Ovary (tissue), 9 donors: ENCODE results near the gene AP2S1. TPM values are rescaled to one million over a fixed set of nuclear protein-coding genes. Genes with fewer than 3 reads are reported as not detected.

Experiments used
- DNase-seq, 5 donors: peaks; one replicate each; pipeline ENCODE4 v3.0.0-alpha.2; 2019 to 2020
- H3K27ac ChIP-seq, 2 donors: fragments of 200-600 bp; one replicate each; pipeline versions ENCODE4 v1.5.1 to v1.8.0; 2019 to 2022
- H3K27me3 ChIP-seq: fragments of 200-600 bp; one replicate; pipeline ENCODE4 v1.8.0; 2022
- H3K36me3 ChIP-seq: fragments of 200-600 bp; sonication (generic); one replicate; pipeline ENCODE4 v1.5.1; 2019
- H3K4me1 ChIP-seq: one replicate; pipeline ENCODE4 v1.8.1; 2013; ENCODE audit warnings: mild to moderate bottlenecking, moderate library complexity; ENCODE audit not compliant: insufficient read depth
- H3K4me3 ChIP-seq: fragments of 200-600 bp; sonication (generic); one replicate; pipeline ENCODE4 v1.5.1; 2017
- H3K9me3 ChIP-seq, 2 donors: fragments of 200-600 bp in 1 of 2; sonication (generic) in 1 of 2; one replicate each; pipeline versions ENCODE4 v1.5.1 to v1.8.1; 2013 to 2019; ENCODE audit warnings: mild to moderate bottlenecking in 1 of 2, moderate library complexity in 1 of 2
- EP300 ChIP-seq: sonication (generic); formaldehyde crosslinking; IDR thresholded peaks from one replicate; pipeline ENCODE4 v1.6.1; 2017; ENCODE audit warnings: antibody characterized with exemption
- POLR2A ChIP-seq: fragments of 450-650 bp; IDR thresholded peaks from one replicate; pipeline ENCODE4 v1.6.1; 2017; ENCODE audit warnings: antibody characterized with exemption, mild to moderate bottlenecking, moderate library complexity
- WGBS, 3 donors: extraction: QIAGEN DNeasy Blood & Tissue Kit in 1 of 3; methylation state at CpG; one replicate each; pipeline versions ENCODE4 v1.1.5 to v1.1.7; 2013 to 2017; 5-methylcytosine and 5-hydroxymethylcytosine counted together
- intact Hi-C, 4 donors: fragments of 100-400 bp; cut with DNase I; formaldehyde crosslinking; loops; one replicate each; pipeline versions ENCODE4 v1.11.0 to v1.15.1; 2022 to 2023
- polyA plus RNA-seq, 2 donors: library from polyadenylated mRNA; stranded (reverse); fragments of 200-250 nt in 1 of 2; fragments of 350-450 nt in 1 of 2; fragmentation: Illumina TruSeq in 1 of 2; extraction: RNeasy Lipid Tissue Mini Kit (QIAGEN cat#74804) in 1 of 2; gene quantifications; one replicate each; pipeline ENCODE4 v1.2.3, GENCODE V29; 2013 to 2014
- total RNA-seq, 7 donors: library from RNA; depleted of rRNA in 2 of 7; stranded (reverse); fragments of >200 nt in 2 of 7; fragmentation: NEBNext Ultra II Directional in 3 of 7; extraction: Animal tissue kit (Norgen Biotek cat#: 25700) in 3 of 7; gene quantifications; one replicate each; pipeline versions ENCODE4 v1.1.0 to v1.2.4, GENCODE V29; 2016 to 2023
- TF ChIP-seq, protein P1 (sequence below), 3 donors: fragments of 450-650 bp in 2 of 3; fragments of 200-600 bp in 1 of 3; IDR thresholded peaks; one replicate each; pipeline versions ENCODE4 v1.5.1 to v1.8.0; 2016 to 2022; ENCODE audit warnings: antibody characterized with exemption in 3 of 3, mild to moderate bottlenecking in 1 of 3
- donor health status: DM: no; HTN: no; CAD: no; lungs with moderate emphysema.
- donor health status: DM: no; HTN: no; CAD: no.
- donor health status: Bipolar disorder and iron deficiency.
- donor health status: DM: yes; HTN: yes; CAD: no.
- donor health status: DM: no; HTN: no; CAD: no.
- donor health status: DM: yes; HTN: yes; CAD: no.

AP2S1 gene
- total and polyA plus RNA-seq, 9 donors: 39.9 to 86.3 (median 57.0) TPM

DNA sequence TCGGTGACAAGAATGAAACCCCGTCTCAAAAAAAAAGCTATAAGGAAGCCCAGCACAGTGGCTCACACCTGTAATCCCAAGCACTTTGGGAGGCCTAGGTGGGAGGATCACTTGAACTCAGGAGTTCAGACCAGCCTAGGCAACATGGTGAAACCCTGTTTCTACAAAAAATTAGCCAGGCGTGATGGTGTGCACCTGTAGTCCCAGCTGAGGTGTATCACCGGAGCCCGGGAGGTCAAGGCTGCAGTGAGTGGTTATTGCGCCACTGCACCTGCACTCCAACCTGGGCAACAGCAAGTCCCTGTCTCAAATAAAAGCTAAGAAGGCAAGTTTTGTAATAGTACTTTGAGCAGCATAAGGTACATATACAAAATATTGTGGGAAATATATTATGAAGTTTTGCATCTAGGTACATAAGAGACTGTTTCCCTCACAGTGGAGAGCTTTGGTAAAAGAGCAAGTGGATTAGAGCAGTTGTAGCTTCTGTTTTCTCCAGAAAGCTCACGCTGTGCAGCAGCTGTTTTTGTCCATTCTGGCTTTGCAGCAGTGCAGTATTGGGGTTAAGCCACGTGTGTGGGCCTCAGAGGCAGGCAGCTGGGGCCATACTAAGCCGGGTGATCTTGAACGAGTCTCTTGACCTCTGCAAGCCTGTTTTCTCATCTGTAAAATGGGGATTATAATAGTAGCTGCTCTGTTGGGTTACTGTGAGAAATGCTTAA, 45.6 kb upstream of the AP2S1 start:
- Histone ChIP-seq H3K4me3 (no peak overlapping the region), H3K9me3 (no peaks in the 10 kb centered on the region)
- intact Hi-C loops: no loop called here

DNA sequence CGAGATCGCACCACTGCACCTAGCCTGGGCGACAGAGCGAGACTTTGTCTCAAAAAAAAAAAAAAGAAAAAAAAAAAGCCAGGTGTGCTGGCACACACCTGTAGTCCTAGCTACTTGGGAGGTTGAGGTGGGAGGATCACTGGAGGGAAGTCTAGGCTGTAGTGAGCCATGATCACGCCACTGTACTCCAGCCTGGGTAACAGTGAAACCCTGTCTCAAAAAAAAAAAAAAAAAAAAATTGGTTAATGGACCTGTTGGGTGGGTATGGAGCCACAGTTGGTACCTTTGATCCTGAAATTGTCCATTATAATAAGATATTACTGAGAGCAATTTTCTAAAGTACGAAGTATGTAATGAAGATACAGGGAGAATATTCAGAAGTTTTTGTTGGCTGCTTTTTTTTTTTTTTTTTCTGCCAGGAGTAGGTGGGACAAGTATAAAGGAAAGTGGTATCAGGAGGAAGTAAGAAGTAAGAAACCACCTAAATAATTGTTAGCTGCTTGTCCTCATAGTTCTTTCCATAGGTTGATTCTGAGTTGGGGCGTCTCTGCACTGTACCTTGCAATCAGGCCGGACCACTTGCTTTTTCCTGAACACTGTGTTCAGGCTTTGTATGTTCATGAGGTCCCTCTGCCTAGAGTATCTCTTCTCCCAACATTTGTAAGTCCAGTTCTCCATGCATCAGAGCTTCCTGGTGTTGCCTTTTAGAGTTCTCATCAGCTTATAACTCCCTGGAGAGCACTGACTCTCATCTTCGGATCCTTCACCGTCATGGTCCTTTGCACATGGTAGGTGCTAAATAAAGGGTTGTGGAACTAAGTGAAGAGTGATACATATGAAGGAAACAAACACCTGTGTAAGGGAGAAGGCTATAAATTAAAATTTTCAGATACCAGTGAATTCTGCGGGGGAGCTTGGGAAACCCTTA, 41.9 kb upstream of the AP2S1 start:
- Histone ChIP-seq H3K27me3 (no peaks in the 10 kb centered on the region), H3K4me1 (peaks cover 5% of the 10 kb centered on the region), H3K27ac (no peak overlapping the region), H3K36me3 (no peaks in the 10 kb centered on the region), H3K4me3 (no peak overlapping the region), H3K9me3 (no peaks in the 10 kb centered on the region)
- WGBS, 3 donors: 87 to 97% (median 96%) methylated on average over 11 of the region's 11 CpGs
- no peak for DNase-seq
- intact Hi-C loops: no loop called here
- TF ChIP-seq EP300 (no peak), POLR2A (no peak)
- TF ChIP-seq, protein P1, sequence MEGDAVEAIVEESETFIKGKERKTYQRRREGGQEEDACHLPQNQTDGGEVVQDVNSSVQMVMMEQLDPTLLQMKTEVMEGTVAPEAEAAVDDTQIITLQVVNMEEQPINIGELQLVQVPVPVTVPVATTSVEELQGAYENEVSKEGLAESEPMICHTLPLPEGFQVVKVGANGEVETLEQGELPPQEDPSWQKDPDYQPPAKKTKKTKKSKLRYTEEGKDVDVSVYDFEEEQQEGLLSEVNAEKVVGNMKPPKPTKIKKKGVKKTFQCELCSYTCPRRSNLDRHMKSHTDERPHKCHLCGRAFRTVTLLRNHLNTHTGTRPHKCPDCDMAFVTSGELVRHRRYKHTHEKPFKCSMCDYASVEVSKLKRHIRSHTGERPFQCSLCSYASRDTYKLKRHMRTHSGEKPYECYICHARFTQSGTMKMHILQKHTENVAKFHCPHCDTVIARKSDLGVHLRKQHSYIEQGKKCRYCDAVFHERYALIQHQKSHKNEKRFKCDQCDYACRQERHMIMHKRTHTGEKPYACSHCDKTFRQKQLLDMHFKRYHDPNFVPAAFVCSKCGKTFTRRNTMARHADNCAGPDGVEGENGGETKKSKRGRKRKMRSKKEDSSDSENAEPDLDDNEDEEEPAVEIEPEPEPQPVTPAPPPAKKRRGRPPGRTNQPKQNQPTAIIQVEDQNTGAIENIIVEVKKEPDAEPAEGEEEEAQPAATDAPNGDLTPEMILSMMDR (IDR thresholded peaks at IDR 0.05): no peak

More for the DNA sequence above, 45.6 kb upstream of the AP2S1 start:
- no peaks in the 10 kb centered on the region for H3K36me3 ChIP-seq
- DNase-seq: no peak
- TF ChIP-seq, protein P1 (IDR thresholded peaks at IDR 0.05): no peak
- TF ChIP-seq POLR2A (no peak), EP300 (no peak)
- no peaks in the 10 kb centered on the region for H3K27me3 ChIP-seq
- 67 to 78% (median 71%) methylated on average over 10 of the region's 10 CpGs for WGBS, 3 donors
- no peak overlapping the region for H3K27ac ChIP-seq
- peaks cover 12% of the 10 kb centered on the region for H3K4me1 ChIP-seq

DNA sequence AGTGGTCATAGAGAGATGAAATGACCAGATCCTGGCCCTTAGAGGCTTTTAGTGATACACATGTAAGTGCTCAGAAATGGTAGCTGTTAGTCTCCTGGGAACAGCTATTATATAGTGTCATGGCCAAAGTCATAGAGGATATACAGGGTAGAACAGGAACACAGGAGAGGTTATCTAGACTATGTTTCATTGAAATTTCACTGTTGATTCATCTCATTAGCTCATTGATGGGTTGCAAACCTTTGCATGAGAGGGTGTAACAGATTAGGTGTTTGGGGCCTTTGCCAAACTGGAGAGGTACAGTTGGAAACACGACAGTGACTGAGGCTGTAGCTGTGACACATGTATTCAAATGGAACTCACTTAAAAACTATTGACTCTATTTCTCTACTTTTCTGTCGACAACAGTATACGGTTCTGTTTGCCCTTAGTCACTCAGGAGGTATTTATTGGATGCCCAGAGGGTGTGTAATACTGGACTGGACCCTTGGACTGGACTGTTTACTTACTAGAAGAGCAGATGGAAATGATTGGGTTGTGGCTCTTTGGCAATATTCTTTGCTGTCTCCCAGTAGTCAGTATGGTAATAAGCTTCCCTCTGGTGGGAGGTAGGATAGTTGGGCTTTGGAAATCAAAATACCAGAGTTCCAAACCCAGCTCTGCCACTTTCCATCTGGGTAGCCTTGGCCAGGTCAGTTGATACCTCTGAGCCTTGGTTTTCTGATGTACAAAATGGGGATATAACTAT, 40.0 kb upstream of the AP2S1 start:
- Histone ChIP-seq H3K9me3 (no peaks in the 10 kb centered on the region), H3K4me1 (peaks cover 3% of the 10 kb centered on the region), H3K36me3 (no peaks in the 10 kb centered on the region), H3K4me3 (no peak overlapping the region), H3K27me3 (no peaks in the 10 kb centered on the region), H3K27ac (no peak overlapping the region)
- no peak for DNase-seq
- intact Hi-C loops: no loop called here
- TF ChIP-seq, protein P1 (IDR thresholded peaks at IDR 0.05): no peak
- TF ChIP-seq EP300 (no peak), POLR2A (no peak)
- 52 to 68% (median 67%) methylated on average over 3 of the region's 3 CpGs for WGBS, 3 donors

DNA sequence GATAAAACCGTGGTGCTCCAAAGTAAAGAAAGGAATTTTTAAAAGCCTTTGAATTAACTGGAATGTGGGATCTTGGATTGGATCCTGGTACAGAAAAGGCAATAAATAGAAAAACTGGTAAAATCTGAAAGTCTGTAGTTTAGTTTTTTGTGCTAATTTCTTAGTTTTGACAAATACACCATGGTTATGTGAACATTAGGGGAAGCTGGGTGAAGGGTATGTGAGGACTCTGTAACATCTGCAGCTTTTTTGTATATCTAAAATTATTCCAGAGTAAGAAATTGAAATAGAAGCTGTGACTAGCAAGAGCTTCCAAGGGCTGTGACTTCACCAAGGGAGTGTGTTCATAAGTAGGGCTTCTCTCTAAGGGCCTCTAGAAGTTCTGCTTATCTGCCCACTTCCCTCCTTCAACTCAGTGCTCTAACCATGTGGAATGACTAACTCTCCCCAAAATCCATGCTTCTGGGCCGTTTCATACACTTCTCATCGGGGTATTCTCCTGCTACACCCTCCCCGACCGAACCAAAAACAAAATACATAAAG, 36.7 kb upstream of the AP2S1 start:
- Histone ChIP-seq H3K4me1 (no peaks in the 10 kb centered on the region), H3K27me3 (no peaks in the 10 kb centered on the region), H3K36me3 (no peaks in the 10 kb centered on the region), H3K9me3 (no peaks in the 10 kb centered on the region), H3K27ac (no peak overlapping the region), H3K4me3 (no peak overlapping the region)
- intact Hi-C loops: no loop called here
- 92 to 98% (median 93%) methylated on average over 5 of the region's 5 CpGs for WGBS, 3 donors
- TF ChIP-seq POLR2A (no peak), EP300 (no peak)
- TF ChIP-seq, protein P1 (IDR thresholded peaks at IDR 0.05): no peak
- no peak for DNase-seq
